ENCODE measurements around the gene PADI6.

The PADI6 gene

GRCh38 chr1:17358557-17358956 is 13.4 kb upstream of the PADI6 start:
- no peak for DNase-seq

GRCh38 chr1:17359031-17359430 is 13.0 kb upstream of the PADI6 start:
- no peak for DNase-seq

- no peak for DNase-seq
These were observed 12.2 kb upstream of the PADI6 start for GRCh38 chr1:17359808-17360207.

GRCh38 chr1:17360272-17360956 is 11.6 kb upstream of the PADI6 start:
- no peak for DNase-seq

GRCh38 chr1:17361687-17362086 is 10.3 kb upstream of the PADI6 start:
- no peak for DNase-seq

GRCh38 chr1:17363351-17363750 is 8.6 kb upstream of the PADI6 start:
- DNase-seq = no peak

GRCh38 chr1:17363771-17364170 is 8.2 kb upstream of the PADI6 start:
- no peak for DNase-seq

GRCh38 chr1:17365293-17365692 is 6.7 kb upstream of the PADI6 start:
- no peak for DNase-seq

GRCh38 chr1:17369466-17369865 is 2.5 kb upstream of the PADI6 start:
- DNase-seq = no peak

GRCh38 chr1:17370618-17371017 is 1.4 kb upstream of the PADI6 start:
- peak; percentile 56 for DNase-seq

- DNase-seq = no peak
These were observed 959 bp downstream of the PADI6 start for GRCh38 chr1:17372955-17373354.

GRCh38 chr1:17375651-17376050 is 3.7 kb downstream of the PADI6 start:
- no peak for DNase-seq

GRCh38 chr1:17377325-17377953 is 5.4 kb downstream of the PADI6 start:
- DNase-seq = peak; percentile 94

- DNase-seq = no peak
These were observed 9.2 kb downstream of the PADI6 start for GRCh38 chr1:17381161-17381560.

GRCh38 chr1:17392199-17392740 is 20.3 kb downstream of the PADI6 start:
- no peak for DNase-seq

GRCh38 chr1:17393230-17393629 is 21.2 kb downstream of the PADI6 start:
- no peak for DNase-seq

GRCh38 chr1:17397910-17398695 is 26.1 kb downstream of the PADI6 start:
- no peak for DNase-seq

- DNase-seq = no peak
These were observed 28.8 kb downstream of the PADI6 start for GRCh38 chr1:17400725-17401341.

GRCh38 chr1:17401841-17402240 is 29.8 kb downstream of the PADI6 start:
- no peak for DNase-seq

GRCh38 chr1:17403081-17403480 is 31.1 kb downstream of the PADI6 start:
- no peak for DNase-seq

GRCh38 chr1:17404034-17404684 is 32.2 kb downstream of the PADI6 start:
- DNase-seq = peak; percentile 17

- DNase-seq = no peak
These were observed 32.8 kb downstream of the PADI6 start for GRCh38 chr1:17404820-17405219.
